Spleen (tissue), 7 donors: ENCODE measurements around the gene NLGN1.

Source experiments
- CTCF ChIP-seq, 11 experiments: fragments of 200-600 bp in 7 of 11; fragments of 450-650 bp in 4 of 11; sonication (generic) in 4 of 11; IDR thresholded peaks in 8 of 11; conservative IDR thresholded peaks in 3 of 11; 1 replicate in 7 of 11; 2 replicates in 4 of 11; pipeline versions ENCODE4 v1.4.0 to v1.8.0; 2016 to 2021; ENCODE audit warnings: antibody characterized with exemption in 11 of 11, inconsistent platforms in 4 of 11, mild to moderate bottlenecking in 1 of 11
- POLR2A ChIP-seq, 3 donors: fragments of 450-650 bp; IDR thresholded peaks; one replicate each; pipeline ENCODE4 v1.5.1; 2017; ENCODE audit warnings: antibody characterized with exemption in 3 of 3, mild to moderate bottlenecking in 1 of 3
- donor health status: DM: no; HTN: no; CAD: no; lungs with moderate emphysema.
- donor health status: DM: no; HTN: no; CAD: no.
- donor health status: DM: no; HTN: no; CAD: no.

- TF ChIP-seq CTCF (IDR thresholded peaks at IDR 0.05 in 8 of 11, conservative IDR thresholded peaks at IDR 0.05 in 3 of 11) (no peak), POLR2A (IDR thresholded peaks at IDR 0.05) (no peak)
These were observed 191.0 kb downstream of the NLGN1 start for GRCh38 chr3:173588556-173588955.
